H1 (cell line): ENCODE data around the gene SDHAF2. TPM values are rescaled to one million over a fixed set of nuclear protein-coding genes. Genes with fewer than 3 reads are reported as not detected.
A peak's percentile ranks its signal among the peaks of the same experiment; 100 is the strongest.

Experiments used
- CTCF ChIA-PET: fragments of 300-600 bp; sonication (Branson Sonifier 250); formaldehyde crosslinking; loops from one replicate; lab custom pipeline; 2021; ENCODE audit not compliant: partially characterized antibody; lab: Charles Lee
- POLR2A ChIA-PET: fragments of 300-600 bp; sonication (Branson Sonifier 250); formaldehyde crosslinking; loops from one replicate; lab custom pipeline; 2021; ENCODE audit warnings: inconsistent platforms; ENCODE audit not compliant: partially characterized antibody; lab: Charles Lee
- DNase-seq, 2 experiments: peaks; one replicate each; pipeline versions ENCODE4 v3.0.0 to v3.0.0-alpha.2; 2010 to 2022; ENCODE audit warnings: low spot score in 2 of 2, low read depth in 1 of 2, mixed read lengths in 1 of 2
- FAIRE-seq: peaks from 2 replicates; lab custom pipeline; 2011; peaks lifted over from hg19 to GRCh38; lab: Jason Lieb, UNC
- H2AFZ ChIP-seq: 2 replicates; pipeline ENCODE4 v1.8.1; 2012; ENCODE audit warnings: low read length, inconsistent platforms
- H2AK5ac ChIP-seq: 2 replicates; pipeline ENCODE4 v1.6.1; 2013; ENCODE audit warnings: low read depth, low read length
- H2BK120ac ChIP-seq: replicated peaks from 2 replicates; pipeline ENCODE3; 2013; ENCODE audit warnings: low read depth, low read length, inconsistent platforms
- H2BK12ac ChIP-seq: 2 replicates; pipeline ENCODE4 v1.6.1; 2013; ENCODE audit warnings: low read depth, low read length
- H2BK15ac ChIP-seq: 2 replicates; pipeline ENCODE4 v1.6.1; 2013; ENCODE audit warnings: low read length
- H2BK20ac ChIP-seq: 2 replicates; pipeline ENCODE4 v1.6.1; 2013; ENCODE audit warnings: low read length
- H2BK5ac ChIP-seq: 2 replicates; pipeline ENCODE4 v1.6.1; 2013; ENCODE audit warnings: low read depth, low read length
- H3K14ac ChIP-seq: 2 replicates; pipeline ENCODE4 v1.6.1; 2013; ENCODE audit warnings: inconsistent platforms; ENCODE audit not compliant: insufficient read length
- H3K18ac ChIP-seq: 2 replicates; pipeline ENCODE4 v1.6.1; 2013; ENCODE audit warnings: low read length; ENCODE audit errors: extremely low read depth
- H3K23ac ChIP-seq: 2 replicates; pipeline ENCODE4 v1.6.1; 2013; ENCODE audit warnings: inconsistent platforms; ENCODE audit not compliant: insufficient read length
- H3K23me2 ChIP-seq: 2 replicates; pipeline ENCODE4 v1.6.1; 2013; ENCODE audit warnings: low read depth, low read length
- H3K27ac ChIP-seq: 2 replicates; pipeline ENCODE4 v1.6.1; 2011; ENCODE audit warnings: low read depth, low read length, inconsistent platforms
- H3K27me3 ChIP-seq, 4 experiments: replicated peaks in 1 of 4; 1 replicate in 1 of 4; 2 replicates in 3 of 4; pipeline versions ENCODE4 v1.6.1 to v1.8.1; 2011 to 2013; ENCODE audit warnings: low read length in 3 of 4, mild to moderate bottlenecking in 3 of 4, inconsistent platforms in 2 of 4, mixed read lengths in 2 of 4, moderate library complexity in 1 of 4; ENCODE audit not compliant: control insufficient read depth in 3 of 4, insufficient read depth in 3 of 4; ENCODE audit errors: extremely low read depth in 1 of 4
- H3K36me3 ChIP-seq, 4 experiments: 2 replicates each; pipeline versions ENCODE4 v1.6.1 to v1.8.1; 2011 to 2013; ENCODE audit warnings: mild to moderate bottlenecking in 4 of 4, low read length in 3 of 4, moderate library complexity in 2 of 4, control low read depth in 1 of 4, inconsistent platforms in 1 of 4; ENCODE audit not compliant: insufficient read depth in 4 of 4, control insufficient read depth in 2 of 4
- H3K4ac ChIP-seq: replicated peaks from 2 replicates; pipeline ENCODE3; 2013; ENCODE audit warnings: low read length, low read depth, mixed read lengths, inconsistent platforms; ENCODE audit not compliant: insufficient read length
- H3K4me1 ChIP-seq, 4 experiments: replicated peaks in 1 of 4; 1 replicate in 1 of 4; 2 replicates in 3 of 4; pipeline versions ENCODE4 v1.6.1 to v1.8.1; 2011 to 2013; ENCODE audit warnings: low read length in 3 of 4, inconsistent platforms in 2 of 4, mixed read lengths in 1 of 4; ENCODE audit not compliant: insufficient read depth in 4 of 4, control insufficient read depth in 3 of 4
- H3K4me2 ChIP-seq, 2 experiments: 2 replicates each; pipeline versions ENCODE4 v1.6.1 to v1.8.1; 2011 to 2013; ENCODE audit warnings: low read depth in 2 of 2, low read length in 2 of 2, control low read depth in 1 of 2, inconsistent platforms in 1 of 2, mild to moderate bottlenecking in 1 of 2; ENCODE audit not compliant: insufficient read depth in 1 of 2
- H3K4me3 ChIP-seq, 4 experiments: fragments of 200-600, 300-600 bp in 1 of 4; sonication (generic), shearing (Covaris generic), sonication (Bioruptor Twin) in 1 of 4; 2 replicates each; pipeline versions ENCODE4 v1.5.1 to v1.8.1; 2011 to 2016; ENCODE audit warnings: low read length in 4 of 4, low read depth in 3 of 4, control low read depth in 2 of 4, inconsistent platforms in 2 of 4, mild to moderate bottlenecking in 2 of 4, mixed read lengths in 1 of 4, moderate library complexity in 1 of 4; ENCODE audit not compliant: insufficient read depth in 2 of 4; ENCODE audit errors: extremely low read depth in 1 of 4
- H3K56ac ChIP-seq: replicated peaks from 2 replicates; pipeline ENCODE3; 2013; ENCODE audit warnings: low read depth, mild to moderate bottlenecking, mixed read lengths, low read length, inconsistent platforms; ENCODE audit not compliant: insufficient read length
- H3K79me1 ChIP-seq: 2 replicates; pipeline ENCODE4 v1.6.1; 2013; ENCODE audit warnings: low read depth, low read length, control low read depth
- H3K79me2 ChIP-seq, 2 experiments: 2 replicates each; pipeline versions ENCODE4 v1.6.1 to v1.8.1; 2012 to 2013; ENCODE audit warnings: low read length in 2 of 2, mild to moderate bottlenecking in 2 of 2, inconsistent platforms in 1 of 2; ENCODE audit not compliant: insufficient read depth in 2 of 2, control insufficient read depth in 1 of 2
- H3K9ac ChIP-seq, 4 experiments: replicated peaks in 1 of 4; 1 replicate in 1 of 4; 2 replicates in 3 of 4; pipeline versions ENCODE4 v1.6.1 to v1.8.1; 2011 to 2013; ENCODE audit warnings: low read depth in 3 of 4, low read length in 3 of 4, control low read depth in 2 of 4, mild to moderate bottlenecking in 2 of 4, moderate library complexity in 2 of 4, inconsistent platforms in 1 of 4; ENCODE audit errors: extremely low read depth in 1 of 4
- H3K9me3 ChIP-seq, 2 experiments: 2 replicates each; pipeline versions ENCODE4 v1.6.1 to v1.8.1; 2012 to 2013; ENCODE audit warnings: mild to moderate bottlenecking in 2 of 2, moderate library complexity in 2 of 2, control low read depth in 1 of 2, inconsistent platforms in 1 of 2, low read depth in 1 of 2, low read length in 1 of 2, mixed read lengths in 1 of 2; ENCODE audit not compliant: insufficient read depth in 2 of 2
- H4K20me1 ChIP-seq, 2 experiments: replicated peaks in 1 of 2; 2 replicates each; pipeline versions ENCODE3 to v1.8.1; 2011 to 2013; ENCODE audit warnings: inconsistent platforms in 2 of 2, low read length in 2 of 2, mild to moderate bottlenecking in 1 of 2; ENCODE audit not compliant: insufficient read depth in 2 of 2, control insufficient read depth in 1 of 2
- H4K5ac ChIP-seq: 2 replicates; pipeline ENCODE4 v1.6.1; 2013; ENCODE audit warnings: low read length, low read depth, mixed read lengths, inconsistent platforms; ENCODE audit not compliant: insufficient read length
- H4K8ac ChIP-seq: 2 replicates; pipeline ENCODE4 v1.8.0; 2013; ENCODE audit warnings: mild to moderate bottlenecking, moderate library complexity, low read length, inconsistent platforms; ENCODE audit not compliant: insufficient read depth; ENCODE audit errors: extremely low read depth
- H4K91ac ChIP-seq: replicated peaks from 2 replicates; pipeline ENCODE3; 2013; ENCODE audit warnings: low read length, mixed read lengths, inconsistent platforms; ENCODE audit not compliant: insufficient read length
- ATF2 ChIP-seq: IDR thresholded peaks from 2 replicates; pipeline ENCODE4 v1.6.1; 2012; ENCODE audit warnings: low read length, inconsistent platforms
- CEBPB ChIP-seq: IDR thresholded peaks from 2 replicates; pipeline ENCODE4 v1.6.1; 2012; ENCODE audit warnings: low read depth, low read length
- CREB1 ChIP-seq: IDR thresholded peaks from 2 replicates; pipeline ENCODE4 v1.6.1; 2012; ENCODE audit warnings: inconsistent platforms
- EZH2 ChIP-seq: fragments of 200-600 bp; sonication (generic); IDR thresholded peaks from 2 replicates; pipeline ENCODE4 v1.7.1; 2012; ENCODE audit warnings: low read depth, mild to moderate bottlenecking, moderate library complexity, low read length, inconsistent platforms; ENCODE audit not compliant: severe bottlenecking
- FOSL1 ChIP-seq: IDR thresholded peaks from 2 replicates; pipeline ENCODE4 v1.6.1; 2011; ENCODE audit warnings: mild to moderate bottlenecking, low read depth, low read length, moderate library complexity; ENCODE audit not compliant: insufficient read depth
- GABPA ChIP-seq: IDR thresholded peaks from 2 replicates; pipeline ENCODE4 v1.6.1; 2011; ENCODE audit warnings: mild to moderate bottlenecking, low read length, moderate library complexity, borderline replicate concordance; ENCODE audit not compliant: insufficient read depth
- MAFK ChIP-seq: IDR thresholded peaks from 2 replicates; pipeline ENCODE4 v1.6.1; 2012; ENCODE audit warnings: low read depth, mild to moderate bottlenecking, improper control_type of control experiment, low read length
- PHF8 ChIP-seq: fragments of 200-600 bp; sonication (generic); conservative IDR thresholded peaks from 2 replicates; pipeline ENCODE4 v1.7.1; 2012; ENCODE audit warnings: low read depth, mild to moderate bottlenecking, inconsistent platforms, low read length, moderate library complexity
- SP1 ChIP-seq: IDR thresholded peaks from 2 replicates; pipeline ENCODE4 v1.6.1; 2011; ENCODE audit warnings: low read depth, low read length
- SP2 ChIP-seq: IDR thresholded peaks from 2 replicates; pipeline ENCODE4 v1.6.1; 2012; ENCODE audit warnings: mild to moderate bottlenecking, low read length, inconsistent platforms
- SUZ12 ChIP-seq: fragments of 200-600 bp; sonication (generic); IDR thresholded peaks from 2 replicates; pipeline ENCODE4 v1.6.1; 2012; ENCODE audit warnings: mild to moderate bottlenecking, inconsistent platforms, low read length, moderate library complexity, mixed read lengths
- WGBS, 2 experiments: shearing (Covaris generic) in 1 of 2; methylation state at CpG; one replicate each; pipeline versions ENCODE4 v1.1.6 to v1.1.7; 2013 to 2015; ENCODE audit warnings: low lambda C conversion rate in 2 of 2, mixed read lengths in 2 of 2, inconsistent platforms in 1 of 2, low coverage in 1 of 2, missing lambda C conversion rate in 1 of 2; ENCODE audit not compliant: insufficient replicate concordance in 2 of 2, insufficient coverage in 1 of 2, insufficient read length in 1 of 2; ENCODE audit errors: extremely low coverage in 1 of 2, missing lambda C conversion rate in 1 of 2; 5-methylcytosine and 5-hydroxymethylcytosine counted together
- polyA plus RNA-seq, 7 experiments: library from polyadenylated mRNA; depleted of rRNA in 3 of 7; stranded (reverse) in 5 of 7; unstranded in 2 of 7; fragments of >200 nt in 5 of 7; fragments of 200-250 nt in 2 of 7; gene quantifications; 1 replicate in 5 of 7; 2 replicates in 1 of 7; 4 replicates in 1 of 7; pipeline versions ENCODE4 v1.2.1 to v1.2.3, GENCODE V29; 2011 to 2013; ENCODE audit warnings: missing spikeins in 2 of 7, mixed read lengths in 2 of 7
- total RNA-seq: library from RNA; stranded (reverse); fragmentation: NEBNext Ultra II Directional; extraction: Animal tissue kit (Norgen Biotek cat#: 25700); gene quantifications from 2 replicates; pipeline ENCODE4 v1.2.1, GENCODE V29; 2021
- TF ChIP-seq, protein P1 (sequence below): IDR thresholded peaks from 2 replicates; pipeline ENCODE4 v1.6.1; 2012; ENCODE audit warnings: inconsistent platforms

Gene SDHAF2
- total and polyA plus RNA-seq, 2 of the 8 experiments (the other 6 are each of a cell fraction or from before 2014, with no cell fraction given) = 41.0 to 114 TPM

GRCh38 chr11:61477126-61477525, 47.2 kb downstream of the SDHAF2 start:
- no peaks in the 10 kb centered on the region for H3K27me3 ChIP-seq
- H2AK5ac ChIP-seq = no peak overlapping the region
- POLR2A ChIA-PET = interaction anchor here (0.7 to 2.8 kb wide), 7 partner anchors 35 to 288 kb away, joined by 3 to 9 read pairs (median 4); partner anchors contain the start of genes CPSF7 and SDHAF2
- H2BK12ac ChIP-seq = peak overlapping the region; percentile 76; the same call in 1 of the 2 replicates
- H3K4ac ChIP-seq = no peak overlapping the region
- H3K27ac ChIP-seq = no peak overlapping the region
- H2BK20ac ChIP-seq = no peak overlapping the region
- no peaks in the 10 kb centered on the region for H3K23me2 ChIP-seq
- H4K5ac ChIP-seq = no peak overlapping the region
- no peak overlapping the region for H3K56ac ChIP-seq
- H2AFZ ChIP-seq = no peak overlapping the region
- H3K36me3 ChIP-seq = no peaks in the 10 kb centered on the region
- H2BK5ac ChIP-seq = no peak overlapping the region
- no peak overlapping the region for H3K18ac ChIP-seq
- no peak overlapping the region for H3K23ac ChIP-seq
- peak overlapping the region in 1 of 2 experiments; percentile 52; a peak in 1 of 4 replicates for H3K4me2 ChIP-seq
- H3K79me2 ChIP-seq = no peaks in the 10 kb centered on the region
- H3K14ac ChIP-seq = no peak overlapping the region
- no peak overlapping the region for H3K9ac ChIP-seq
- H4K8ac ChIP-seq = no peak overlapping the region
- no peak overlapping the region for H2BK120ac ChIP-seq
- H3K4me1 ChIP-seq = peaks cover 0 to 13% (median 6%) of the 10 kb centered on the region in 4 experiments; a peak in 4 of 7 replicates
- H2BK15ac ChIP-seq = 0 out of 2 replicates have a peak overlapping the region, but pooled peaks have one; percentile 72
- CTCF ChIA-PET = interaction anchor here (0.7 to 57.8 kb wide), 33 partner anchors 9 to 272 kb away, joined by 3 to 2106 read pairs (median 5); partner anchors contain the start of gene LRRC10B
- no peak overlapping the region for H4K91ac ChIP-seq
- 83% methylated on average over 8 of the region's 8 CpGs; no CpG with 5 or more reads in 1 of the 2 experiments for WGBS, 2 experiments
- DNase-seq (no peak), FAIRE-seq (no peak)
- H3K4me3 ChIP-seq = no peak overlapping the region
- no peaks in the 10 kb centered on the region for H3K9me3 ChIP-seq
- H4K20me1 ChIP-seq = peaks cover 0 to 2% of the 10 kb centered on the region in 2 experiments
- no peaks in the 10 kb centered on the region for H3K79me1 ChIP-seq
- TF ChIP-seq, protein P1, sequence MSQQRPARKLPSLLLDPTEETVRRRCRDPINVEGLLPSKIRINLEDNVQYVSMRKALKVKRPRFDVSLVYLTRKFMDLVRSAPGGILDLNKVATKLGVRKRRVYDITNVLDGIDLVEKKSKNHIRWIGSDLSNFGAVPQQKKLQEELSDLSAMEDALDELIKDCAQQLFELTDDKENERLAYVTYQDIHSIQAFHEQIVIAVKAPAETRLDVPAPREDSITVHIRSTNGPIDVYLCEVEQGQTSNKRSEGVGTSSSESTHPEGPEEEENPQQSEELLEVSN = no peak
- TF ChIP-seq MAFK = no peak
- TF ChIP-seq ATF2 = no peak
- TF ChIP-seq FOSL1 = no peak
- no peak for TF ChIP-seq SP1
- TF ChIP-seq PHF8 = no peak
- no peak for TF ChIP-seq SP2
- TF ChIP-seq GABPA = no peak
- TF ChIP-seq SUZ12 = no peak
- no peak for TF ChIP-seq CEBPB
- no peak for TF ChIP-seq CREB1
- no peak for TF ChIP-seq EZH2
